H1 (cell line): ENCODE data around the gene ACTR5. TPM values are rescaled to one million over a fixed set of nuclear protein-coding genes. Genes with fewer than 3 reads are reported as not detected.
A peak's percentile ranks its signal among the peaks of the same experiment; 100 is the strongest.

Experiments
- ATF3 ChIP-seq: IDR thresholded peaks from 2 replicates; pipeline ENCODE4 v1.6.1; 2011; ENCODE audit warnings: low read depth, mild to moderate bottlenecking, low read length; ENCODE audit not compliant: insufficient read depth
- CBX8 ChIP-seq: fragments of 300-800, 300-1000 bp; sonication (generic); IDR thresholded peaks from 2 replicates; pipeline ENCODE4 v1.7.1; 2016; ENCODE audit warnings: low read depth, low read length, borderline replicate concordance
- CEBPB ChIP-seq: IDR thresholded peaks from 2 replicates; pipeline ENCODE4 v1.6.1; 2012; ENCODE audit warnings: low read depth, low read length
- CHD2 ChIP-seq: IDR thresholded peaks from 2 replicates; pipeline ENCODE4 v1.6.1; 2012; ENCODE audit warnings: low read length, improper control_type of control experiment
- GABPA ChIP-seq: IDR thresholded peaks from 2 replicates; pipeline ENCODE4 v1.6.1; 2011; ENCODE audit warnings: mild to moderate bottlenecking, low read length, moderate library complexity, borderline replicate concordance; ENCODE audit not compliant: insufficient read depth
- GTF2F1 ChIP-seq: IDR thresholded peaks from 2 replicates; pipeline ENCODE4 v1.6.1; 2012; ENCODE audit warnings: low read depth, low read length, improper control_type of control experiment, borderline replicate concordance
- HDAC6 ChIP-seq: IDR thresholded peaks from one replicate; pipeline ENCODE4 v1.7.1; 2012; ENCODE audit warnings: low read depth, mild to moderate bottlenecking, inconsistent platforms, low read length, moderate library complexity
- KDM4A ChIP-seq: IDR thresholded peaks from one replicate; pipeline ENCODE4 v1.7.1; 2012; ENCODE audit warnings: low read depth, mild to moderate bottlenecking, moderate library complexity, low read length, inconsistent platforms; ENCODE audit not compliant: severe bottlenecking
- RBBP5 ChIP-seq: IDR thresholded peaks from 2 replicates; pipeline ENCODE4 v1.7.1; 2012; ENCODE audit warnings: low read depth, mild to moderate bottlenecking, inconsistent platforms, low read length, moderate library complexity, borderline replicate concordance
- RFX5 ChIP-seq: IDR thresholded peaks from 2 replicates; pipeline ENCODE4 v1.6.1; 2011; ENCODE audit warnings: low read depth, low read length, improper control_type of control experiment, borderline replicate concordance
- RXRA ChIP-seq: IDR thresholded peaks from 2 replicates; pipeline ENCODE4 v1.6.1; 2011; ENCODE audit warnings: low read depth, mild to moderate bottlenecking, low read length, moderate library complexity; ENCODE audit not compliant: insufficient read depth
- SAP30 ChIP-seq: fragments of 300-600 bp; sonication (generic); IDR thresholded peaks from 2 replicates; pipeline ENCODE4 v1.7.1; 2012; ENCODE audit warnings: low read length, moderate library complexity, mild to moderate bottlenecking, inconsistent platforms; ENCODE audit not compliant: insufficient read depth, insufficient replicate concordance
- SP2 ChIP-seq: IDR thresholded peaks from 2 replicates; pipeline ENCODE4 v1.6.1; 2012; ENCODE audit warnings: mild to moderate bottlenecking, low read length, inconsistent platforms
- SUZ12 ChIP-seq: fragments of 200-600 bp; sonication (generic); IDR thresholded peaks from 2 replicates; pipeline ENCODE4 v1.6.1; 2012; ENCODE audit warnings: mild to moderate bottlenecking, inconsistent platforms, low read length, moderate library complexity, mixed read lengths
- USF2 ChIP-seq: IDR thresholded peaks from 2 replicates; pipeline ENCODE4 v1.6.1; 2011; ENCODE audit warnings: low read length, improper control_type of control experiment
- YY1 ChIP-seq: IDR thresholded peaks from 2 replicates; pipeline ENCODE4 v1.6.1; 2011; ENCODE audit warnings: low read depth, mild to moderate bottlenecking, low read length
- polyA plus RNA-seq, 7 experiments: library from polyadenylated mRNA; depleted of rRNA in 3 of 7; stranded (reverse) in 5 of 7; unstranded in 2 of 7; fragments of >200 nt in 5 of 7; fragments of 200-250 nt in 2 of 7; gene quantifications; 1 replicate in 5 of 7; 2 replicates in 1 of 7; 4 replicates in 1 of 7; pipeline versions ENCODE4 v1.2.1 to v1.2.3, GENCODE V29; 2011 to 2013; ENCODE audit warnings: missing spikeins in 2 of 7, mixed read lengths in 2 of 7
- total RNA-seq: library from RNA; stranded (reverse); fragmentation: NEBNext Ultra II Directional; extraction: Animal tissue kit (Norgen Biotek cat#: 25700); gene quantifications from 2 replicates; pipeline ENCODE4 v1.2.1, GENCODE V29; 2021

ACTR5 gene
- total and polyA plus RNA-seq, 2 of the 8 experiments (the other 6 are each of a cell fraction or from before 2014, with no cell fraction given), result 10.4 to 14.4 TPM

GRCh38 chr20:38723017-38723847 lies 25.0 kb upstream of the ACTR5 start (continued):
- TF ChIP-seq YY1 (no peak), CBX8 (no peak), CHD2 (no peak), ATF3 (no peak), GABPA (no peak), SUZ12 (peak; percentile 99), CEBPB (no peak), RFX5 (no peak), GTF2F1 (no peak), RBBP5 (peak; percentile 87), KDM4A (peak; percentile 19), HDAC6 (no peak), USF2 (no peak), SP2 (no peak), RXRA (no peak), SAP30 (no peak)
